ENCODE results near the gene TPSAB1.

Gene TPSAB1

GRCh38 chr16:1289477-1289866, 49.0 kb downstream of the TPSAB1 start:
- intact Hi-C loops (cut with DNase I), result no loop called here
- no peak for DNase-seq

GRCh38 chr16:1290063-1290501, 49.6 kb downstream of the TPSAB1 start:
- no peak for DNase-seq
- intact Hi-C loops (cut with DNase I), result no loop called here

DNA sequence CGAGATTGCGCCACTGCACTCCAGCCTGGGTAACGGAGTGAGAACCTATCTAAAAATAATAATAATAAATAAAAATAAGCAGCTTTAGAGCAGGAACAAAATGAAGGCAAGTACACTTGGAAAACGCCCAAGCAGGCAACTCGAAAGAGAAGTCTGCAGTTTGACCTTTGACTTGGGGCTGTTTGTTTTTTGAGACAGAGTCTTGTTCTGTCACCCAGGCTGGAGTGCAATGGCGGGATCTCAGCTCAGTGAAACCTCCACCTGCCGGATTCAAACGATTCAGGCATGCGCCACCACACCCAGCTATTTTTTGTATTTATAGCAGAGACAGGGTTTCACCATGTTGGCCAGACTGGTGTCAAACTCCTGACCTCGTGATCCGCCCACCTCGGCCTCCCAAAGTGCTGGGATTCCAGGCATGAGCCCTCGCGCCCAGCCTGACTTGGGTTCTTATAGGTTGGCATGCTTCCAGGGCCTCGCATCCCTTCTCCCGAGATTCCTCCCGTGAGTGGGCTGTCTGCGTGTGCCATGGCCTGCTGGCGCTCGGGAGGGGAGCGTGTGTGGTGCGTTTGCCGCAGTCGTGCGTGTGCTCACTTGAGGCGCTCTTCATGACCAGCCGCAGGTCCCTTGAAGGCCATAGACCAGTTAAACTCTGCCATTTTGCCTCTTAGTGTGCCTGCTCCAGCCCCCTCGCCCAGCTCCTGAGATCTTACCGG, 50.5 kb downstream of the TPSAB1 start:
- intact Hi-C loops (cut with DNase I), result no loop called here
- peak in 7 of 42 donors; percentile 6 to 48 (median 19) for DNase-seq

DNA sequence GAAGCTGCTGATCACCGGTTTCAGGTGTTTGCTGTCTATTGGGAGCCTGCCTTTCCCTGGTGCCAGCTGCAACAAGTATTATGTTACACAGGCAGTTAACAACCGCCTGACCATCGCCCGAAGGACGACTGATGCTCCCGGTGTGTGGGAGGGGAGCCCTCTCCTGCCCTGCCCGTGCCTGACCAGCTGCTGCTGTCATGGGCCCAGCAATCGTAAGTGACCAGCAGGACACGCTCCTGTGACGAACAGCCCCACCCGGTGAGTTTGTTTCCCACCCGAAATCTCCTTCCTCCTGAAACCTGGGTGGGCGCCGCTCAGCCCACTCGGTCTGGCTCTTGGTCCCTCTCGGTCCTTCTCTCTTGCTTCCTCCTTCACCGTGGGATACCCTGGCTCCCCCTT, 51.1 kb downstream of the TPSAB1 start:
- intact Hi-C loops (cut with DNase I), result no loop called here
- no peak for DNase-seq

Data from head of caudate nucleus (tissue), 42 donors.